Esophagus squamous epithelium (tissue), 5 donors: ENCODE data around the gene RRBP1. TPM values are rescaled to one million over a fixed set of nuclear protein-coding genes. Genes with fewer than 3 reads are reported as not detected.

Experiments used
- DNase-seq: peaks from one replicate; lab custom pipeline; 2025; lab: John Stamatoyannopoulos, UW
- H3K27ac ChIP-seq, 4 donors: fragments of 200-600 bp; sonication (generic); one replicate each; pipeline ENCODE4 v1.5.1; 2016 to 2019; ENCODE audit warnings: mild to moderate bottlenecking in 1 of 4
- H3K27me3 ChIP-seq, 4 donors: fragments of 200-600 bp; sonication (generic); 1 replicate in 3 of 4; 2 replicates in 1 of 4; pipeline versions ENCODE4 v1.5.1 to v1.6.0; 2017 to 2021; ENCODE audit warnings: antibody characterized with exemption in 1 of 4
- H3K36me3 ChIP-seq, 3 donors: fragments of 200-600 bp; sonication (generic); one replicate each; pipeline ENCODE4 v1.5.1; 2016 to 2019
- H3K4me1 ChIP-seq, 3 donors: fragments of 200-600 bp; sonication (generic); one replicate each; pipeline ENCODE4 v1.5.1; 2017 to 2019
- H3K4me3 ChIP-seq, 4 donors: fragments of 200-600 bp; sonication (generic); 1 replicate in 3 of 4; 2 replicates in 1 of 4; pipeline ENCODE4 v1.5.1; 2016 to 2019; ENCODE audit warnings: mild to moderate bottlenecking in 2 of 4, moderate library complexity in 1 of 4
- H3K9me3 ChIP-seq, 3 donors: fragments of 200-600 bp; sonication (generic); one replicate each; pipeline ENCODE4 v1.5.1; 2016 to 2019
- CTCF ChIP-seq, 6 experiments: fragments of 450-650 bp in 4 of 6; fragments of 200-600 bp in 2 of 6; sonication (generic) in 2 of 6; IDR thresholded peaks; one replicate each; pipeline ENCODE4 v1.5.1; 2016 to 2019; ENCODE audit warnings: antibody characterized with exemption in 6 of 6, mild to moderate bottlenecking in 4 of 6, moderate library complexity in 4 of 6
- POLR2A ChIP-seq, 4 donors: fragments of 450-650 bp; IDR thresholded peaks; one replicate each; pipeline ENCODE4 v1.6.1; 2017; ENCODE audit warnings: antibody characterized with exemption in 4 of 4, mild to moderate bottlenecking in 4 of 4, moderate library complexity in 3 of 4
- WGBS, 2 donors: methylation state at CpG; one replicate each; pipeline ENCODE4 v1.1.5; 2018; 5-methylcytosine and 5-hydroxymethylcytosine counted together
- intact Hi-C: fragments of 100-400 bp; cut with DNase I; formaldehyde crosslinking; loops from one replicate; pipeline ENCODE4 v1.15.0; 2022
- total RNA-seq, 4 donors: library from RNA; depleted of rRNA; stranded (reverse); fragments of >200 nt; gene quantifications; one replicate each; pipeline ENCODE4 v1.1.0, GENCODE V29; 2016
- donor health status: DM: yes; HTN: yes; CAD: no.

RRBP1 gene
- total RNA-seq, 4 donors from 2014 or later = 61.4 to 128 (median 72.7) TPM

GRCh38 chr20:17645546-17646208 is 36.4 kb downstream of the RRBP1 start:
- intact Hi-C loops = no loop called here
- peak overlapping the region in 2 of 4 donors; percentile 3 to 30 for H3K27ac ChIP-seq

GRCh38 chr20:17645010-17645409 is 37.0 kb downstream of the RRBP1 start:
- Histone ChIP-seq H3K4me3 (no peak overlapping the region), H3K9me3 (no peaks in the 10 kb centered on the region), H3K27ac (peak overlapping the region in 1 of 4 donors; percentile 3), H3K27me3 (no peaks in the 10 kb centered on the region), H3K36me3 (peaks cover 0 to 37% (median 16%) of the 10 kb centered on the region in 3 donors), H3K4me1 (peaks cover 0 to 68% (median 4%) of the 10 kb centered on the region in 3 donors)
- 91 to 95% methylated on average over 5 to 12 of the region's 14 CpGs for WGBS, 2 donors
- TF ChIP-seq POLR2A (IDR thresholded peaks at IDR 0.05) (no peak), CTCF (IDR thresholded peaks at IDR 0.05) (no peak)
- intact Hi-C loops = no loop called here
- DNase-seq = no peak

More at GRCh38 chr20:17645546-17646208, 36.4 kb downstream of the RRBP1 start:
- no peak for TF ChIP-seq CTCF (IDR thresholded peaks at IDR 0.05)
- TF ChIP-seq POLR2A (IDR thresholded peaks at IDR 0.05) = no peak
- H3K9me3 ChIP-seq = no peaks in the 10 kb centered on the region
- no peak overlapping the region for H3K4me3 ChIP-seq
- 78 to 83% methylated on average over 8 to 9 of the region's 10 CpGs for WGBS, 2 donors
- H3K36me3 ChIP-seq = peaks cover 0 to 31% (median 16%) of the 10 kb centered on the region in 3 donors
- DNase-seq = no peak
- H3K27me3 ChIP-seq = no peaks in the 10 kb centered on the region
- peaks cover 0 to 74% (median 7%) of the 10 kb centered on the region in 3 donors for H3K4me1 ChIP-seq

GRCh38 chr20:17644451-17644850 is 37.6 kb downstream of the RRBP1 start:
- 67 to 72% methylated on average over 8 to 9 of the region's 13 CpGs for WGBS, 2 donors
- H3K27ac ChIP-seq = no peak overlapping the region
- intact Hi-C loops = no loop called here
- H3K4me1 ChIP-seq = peaks cover 0 to 62% (median under 1%) of the 10 kb centered on the region in 3 donors
- H3K4me3 ChIP-seq = no peak overlapping the region
- H3K36me3 ChIP-seq = peaks cover 0 to 43% (median 16%) of the 10 kb centered on the region in 3 donors
- no peaks in the 10 kb centered on the region for H3K27me3 ChIP-seq
- no peaks in the 10 kb centered on the region for H3K9me3 ChIP-seq
- no peak for DNase-seq
- TF ChIP-seq CTCF (IDR thresholded peaks at IDR 0.05) = no peak
- TF ChIP-seq POLR2A (IDR thresholded peaks at IDR 0.05) = no peak

GRCh38 chr20:17643531-17644188 is 38.4 kb downstream of the RRBP1 start:
- no peak for TF ChIP-seq CTCF (IDR thresholded peaks at IDR 0.05)
- TF ChIP-seq POLR2A (IDR thresholded peaks at IDR 0.05) = no peak
- 64 to 82% methylated on average over 6 to 10 of the region's 10 CpGs for WGBS, 2 donors
- Histone ChIP-seq H3K9me3 (no peaks in the 10 kb centered on the region), H3K4me3 (no peak overlapping the region), H3K27ac (no peak overlapping the region), H3K36me3 (peaks cover 0 to 51% (median 22%) of the 10 kb centered on the region in 3 donors), H3K4me1 (peaks cover 0 to 54% (median 0%) of the 10 kb centered on the region in 3 donors), H3K27me3 (no peaks in the 10 kb centered on the region)
- no peak for DNase-seq
- intact Hi-C loops = no loop called here
